ENCODE data around the gene PHC2.

DNA sequence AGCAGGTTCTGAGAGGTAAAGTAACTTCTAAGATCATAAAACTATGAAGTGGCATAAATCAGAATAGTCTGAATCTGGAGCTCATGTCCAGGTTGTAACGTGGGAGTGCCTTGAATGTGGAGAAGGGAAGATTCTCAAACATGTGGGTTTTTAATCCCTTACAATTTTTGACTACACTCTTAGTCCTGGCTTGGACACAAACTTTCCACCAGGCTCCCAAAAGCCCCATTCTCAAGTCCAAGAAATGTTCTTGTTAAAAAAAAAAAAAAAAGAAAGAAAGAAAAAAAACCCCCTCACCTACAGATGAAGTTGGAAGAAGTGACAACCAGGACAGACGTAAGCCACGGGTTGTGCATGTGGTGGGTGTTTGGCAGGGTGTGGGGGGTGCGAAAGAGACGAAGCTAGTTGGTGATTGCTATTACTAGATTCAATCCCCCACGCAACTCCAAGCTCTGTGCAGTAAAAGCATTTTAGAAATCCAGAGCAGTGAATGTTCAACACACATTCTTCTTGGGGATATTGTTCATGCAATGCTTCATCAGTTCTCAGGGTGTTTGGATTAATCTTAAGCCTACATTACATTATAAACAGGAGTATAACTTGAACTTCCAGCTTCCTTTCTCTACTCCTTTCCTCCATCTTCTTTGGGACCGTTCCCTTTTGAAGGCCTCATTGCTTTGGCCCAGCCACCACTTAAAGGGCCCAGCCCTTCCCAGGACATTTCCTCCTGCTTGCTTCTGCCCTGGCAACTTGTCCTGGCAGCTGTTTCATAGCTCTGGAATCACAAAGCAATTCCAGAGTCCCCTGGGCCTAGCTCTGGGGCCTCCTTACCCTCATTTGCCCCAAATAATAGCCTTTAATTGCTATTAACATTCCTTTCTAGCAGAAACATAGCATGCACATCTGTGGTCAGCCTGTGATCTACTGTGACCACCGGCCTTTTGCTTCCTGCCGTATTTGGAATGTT, 41.8 kb downstream of the PHC2 start:
- TF ChIP-seq, protein P1, sequence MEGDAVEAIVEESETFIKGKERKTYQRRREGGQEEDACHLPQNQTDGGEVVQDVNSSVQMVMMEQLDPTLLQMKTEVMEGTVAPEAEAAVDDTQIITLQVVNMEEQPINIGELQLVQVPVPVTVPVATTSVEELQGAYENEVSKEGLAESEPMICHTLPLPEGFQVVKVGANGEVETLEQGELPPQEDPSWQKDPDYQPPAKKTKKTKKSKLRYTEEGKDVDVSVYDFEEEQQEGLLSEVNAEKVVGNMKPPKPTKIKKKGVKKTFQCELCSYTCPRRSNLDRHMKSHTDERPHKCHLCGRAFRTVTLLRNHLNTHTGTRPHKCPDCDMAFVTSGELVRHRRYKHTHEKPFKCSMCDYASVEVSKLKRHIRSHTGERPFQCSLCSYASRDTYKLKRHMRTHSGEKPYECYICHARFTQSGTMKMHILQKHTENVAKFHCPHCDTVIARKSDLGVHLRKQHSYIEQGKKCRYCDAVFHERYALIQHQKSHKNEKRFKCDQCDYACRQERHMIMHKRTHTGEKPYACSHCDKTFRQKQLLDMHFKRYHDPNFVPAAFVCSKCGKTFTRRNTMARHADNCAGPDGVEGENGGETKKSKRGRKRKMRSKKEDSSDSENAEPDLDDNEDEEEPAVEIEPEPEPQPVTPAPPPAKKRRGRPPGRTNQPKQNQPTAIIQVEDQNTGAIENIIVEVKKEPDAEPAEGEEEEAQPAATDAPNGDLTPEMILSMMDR (conservative IDR thresholded peaks at IDR 0.05; ENCODE audit: low read length): no peak
- no peak for TF ChIP-seq EZH2phosphoT487 (IDR thresholded peaks at IDR 0.05; ENCODE audit: borderline replicate concordance, low read depth, low read length)

Data from OCI-LY7 (cell line).